HCT116 (cell line): ENCODE results near the gene SMURF1. TPM values are rescaled to one million over a fixed set of nuclear protein-coding genes. Genes with fewer than 3 reads are reported as not detected.

ENCODE experiments used
- ATAC-seq: fragments of 200-7000 bp; cut with Tn5 transposase; 2 replicates; pipeline ENCODE4 v1.9.1; 2020; ENCODE audit warnings: mild to moderate bottlenecking, moderate library complexity
- BruUV-seq: library from RNA; stranded (reverse); fragments of 400-500 nt; replicated peaks from 2 replicates; lab custom pipeline; 2021; lab: Mats Ljungman, UMichigan
- CTCF ChIA-PET: fragments of 300-600 bp; sonication (Branson Sonifier 250); formaldehyde crosslinking; loops from one replicate; lab custom pipeline; 2021; ENCODE audit warnings: antibody characterized with exemption; lab: Charles Lee
- POLR2A ChIA-PET: fragments of 300-600, 350-600 bp; sonication (Branson Sonifier 250); formaldehyde crosslinking; loops from one replicate; lab custom pipeline; 2021; ENCODE audit warnings: antibody characterized with exemption; lab: Charles Lee
- RAD21 ChIA-PET, 2 experiments: fragments of 300-600 bp; sonication (Branson Sonifier 250); formaldehyde crosslinking; loops; one replicate each; lab custom pipeline; 2023; ENCODE audit warnings: low total read pairs in 2 of 2; ENCODE audit not compliant: uncharacterized antibody in 2 of 2, unreplicated experiment in 2 of 2, low non-redundant PET in 1 of 2; lab: Charles Lee
- DNase-seq: peaks from one replicate; pipeline ENCODE4 v3.0.0-alpha.2; 2010; ENCODE audit warnings: low read depth, low spot score
- H2AFZ ChIP-seq: fragments of 200-600 bp; shearing (Covaris generic), sonication (generic); 2 replicates; pipeline ENCODE4 v1.6.1; 2017; ENCODE audit warnings: low read depth, mixed run types, mixed read lengths, antibody characterized with exemption, low read length; ENCODE audit not compliant: poor library complexity, severe bottlenecking
- H3K27ac ChIP-seq: 2 replicates; pipeline ENCODE4 v1.5.1; 2012; ENCODE audit warnings: low read depth, low read length
- H3K27me3 ChIP-seq: fragments of 200-600 bp; sonication (generic); 2 replicates; pipeline ENCODE4 v1.6.1; 2016; ENCODE audit warnings: mixed run types, low read length, mixed read lengths; ENCODE audit not compliant: insufficient read depth
- H3K36me3 ChIP-seq, 2 experiments: fragments of 200-500 bp in 1 of 2; fragments of 200-600 bp in 1 of 2; sonication (Bioruptor generic) in 1 of 2; sonication (generic) in 1 of 2; 2 replicates each; pipeline versions ENCODE4 v1.5.1 to v1.6.1; 2014 to 2016; ENCODE audit warnings: low read length in 2 of 2, inconsistent platforms in 1 of 2, mixed read lengths in 1 of 2, mixed run types in 1 of 2; ENCODE audit not compliant: insufficient read depth in 2 of 2, control insufficient read depth in 1 of 2
- H3K4me1 ChIP-seq, 2 experiments: fragments of 200-600 bp in 1 of 2; sonication (generic) in 1 of 2; 2 replicates each; pipeline versions ENCODE4 v1.5.1 to v1.6.1; 2012 to 2017; ENCODE audit warnings: low read length in 2 of 2, inconsistent platforms in 1 of 2, mild to moderate bottlenecking in 1 of 2, mixed read lengths in 1 of 2, mixed run types in 1 of 2, moderate library complexity in 1 of 2; ENCODE audit not compliant: insufficient read depth in 2 of 2, control insufficient read depth in 1 of 2
- H3K4me2 ChIP-seq: fragments of 200-600 bp; sonication (generic); 2 replicates; pipeline ENCODE4 v1.6.1; 2017; ENCODE audit warnings: mixed run types, low read length, mixed read lengths
- H3K4me3 ChIP-seq, 2 experiments: fragments of 200-600 bp in 1 of 2; sonication (generic) in 1 of 2; replicated peaks in 1 of 2; 2 replicates each; pipeline ENCODE4 v1.5.1; 2011 to 2016; ENCODE audit warnings: low read length in 2 of 2, control low read depth in 1 of 2, low read depth in 1 of 2, mild to moderate bottlenecking in 1 of 2, mixed read lengths in 1 of 2, mixed run types in 1 of 2
- H3K79me2 ChIP-seq: fragments of 200-600 bp; sonication (generic); 2 replicates; pipeline ENCODE4 v1.6.1; 2017; ENCODE audit warnings: mild to moderate bottlenecking, mixed run types, low read length, moderate library complexity, mixed read lengths; ENCODE audit not compliant: insufficient read depth
- H3K9ac ChIP-seq: fragments of 200-600 bp; sonication (generic); 2 replicates; pipeline ENCODE4 v1.6.1; 2016; ENCODE audit warnings: low read length, mixed read lengths
- H3K9me2 ChIP-seq: fragments of 200-600 bp; sonication (generic), shearing (Covaris generic); 2 replicates; pipeline ENCODE4 v1.6.1; 2017; ENCODE audit warnings: mixed run types, mild to moderate bottlenecking, moderate library complexity; ENCODE audit not compliant: insufficient read depth
- H3K9me3 ChIP-seq, 2 experiments: fragments of 200-500 bp in 1 of 2; fragments of 200-600 bp in 1 of 2; sonication (Bioruptor generic) in 1 of 2; sonication (generic) in 1 of 2; 2 replicates each; pipeline ENCODE4 v1.6.1; 2014 to 2017; ENCODE audit warnings: low read length in 2 of 2, mixed read lengths in 2 of 2, inconsistent platforms in 1 of 2, low read depth in 1 of 2, mild to moderate bottlenecking in 1 of 2, mixed run types in 1 of 2, moderate library complexity in 1 of 2; ENCODE audit not compliant: control insufficient read depth in 1 of 2, insufficient read depth in 1 of 2
- H4K20me1 ChIP-seq: fragments of 200-600 bp; sonication (generic), shearing (Covaris generic); 2 replicates; pipeline ENCODE4 v1.6.1; 2017; ENCODE audit warnings: mixed run types, mild to moderate bottlenecking, moderate library complexity; ENCODE audit not compliant: insufficient read depth
- CEBPB ChIP-seq: IDR thresholded peaks from 2 replicates; pipeline ENCODE4 v1.6.1; 2012; ENCODE audit warnings: low read depth
- ELF1 ChIP-seq: IDR thresholded peaks from 2 replicates; pipeline ENCODE4 v1.6.1; 2012; ENCODE audit warnings: low read depth, borderline replicate concordance
- EZH2 ChIP-seq: fragments of 200-600 bp; sonication (generic); IDR thresholded peaks from 2 replicates; pipeline ENCODE4 v1.6.1; 2017; ENCODE audit warnings: antibody characterized with exemption, mixed run types
- EZH2phosphoT487 ChIP-seq: fragments of 200-600 bp; IDR thresholded peaks from 2 replicates; pipeline ENCODE4 v1.6.1; 2018; ENCODE audit warnings: antibody characterized with exemption, borderline replicate concordance
- JUND ChIP-seq: IDR thresholded peaks from 2 replicates; pipeline ENCODE4 v1.6.1; 2012
- POLR2A ChIP-seq: IDR thresholded peaks from 2 replicates; pipeline ENCODE4 v1.7.0; 2011; ENCODE audit warnings: borderline replicate concordance; ENCODE audit not compliant: insufficient read depth, insufficient read length; ENCODE audit errors: extremely low read depth
- POLR2AphosphoS5 ChIP-seq: IDR thresholded peaks from 2 replicates; pipeline ENCODE4 v1.6.1; 2011; ENCODE audit warnings: mild to moderate bottlenecking, low read depth, low read length, moderate library complexity
- RAD21 ChIP-seq: IDR thresholded peaks from 2 replicates; pipeline ENCODE4 v1.6.1; 2012; ENCODE audit warnings: low read depth, mild to moderate bottlenecking
- SIN3A ChIP-seq: IDR thresholded peaks from 2 replicates; pipeline ENCODE4 v1.6.1; 2012; ENCODE audit warnings: low read depth
- SP1 ChIP-seq: IDR thresholded peaks from 2 replicates; pipeline ENCODE4 v1.6.1; 2012; ENCODE audit warnings: low read depth
- SRF ChIP-seq: IDR thresholded peaks from 2 replicates; pipeline ENCODE4 v1.6.1; 2012; ENCODE audit warnings: low read depth
- TCF7L2 ChIP-seq: IDR thresholded peaks from 2 replicates; pipeline ENCODE4 v1.7.0; 2011; ENCODE audit warnings: borderline replicate concordance, inconsistent platforms; ENCODE audit not compliant: insufficient read depth, insufficient read length; ENCODE audit errors: extremely low read depth
- YY1 ChIP-seq: IDR thresholded peaks from 2 replicates; pipeline ENCODE4 v1.6.1; 2011; ENCODE audit warnings: low read length, low read depth, moderate library complexity, mild to moderate bottlenecking; ENCODE audit not compliant: insufficient replicate concordance; ENCODE audit errors: extremely low read depth
- ZFX ChIP-seq: fragments of 450-650 bp; IDR thresholded peaks from 2 replicates; pipeline ENCODE4 v1.6.1; 2017
- intact Hi-C: fragments of 100-400 bp; cut with micrococcal nuclease; formaldehyde crosslinking; loops from 2 replicates; pipeline ENCODE4 v1.10.0; 2022
- total RNA-seq: library from RNA; stranded (reverse); gene quantifications from one replicate; pipeline ENCODE4 v1.2.1, GENCODE V29; 2021; ENCODE audit not compliant: unreplicated experiment
- TF ChIP-seq, protein P1 (sequence below): IDR thresholded peaks from 2 replicates; pipeline ENCODE4 v1.6.1; 2012
- TF ChIP-seq, protein P2 (sequence below): IDR thresholded peaks from 2 replicates; pipeline ENCODE4 v1.6.1; 2012
- TF ChIP-seq, protein P3 (sequence below): IDR thresholded peaks from 2 replicates; pipeline ENCODE4 v1.6.1; 2011; ENCODE audit warnings: mild to moderate bottlenecking, low read length, moderate library complexity; ENCODE audit not compliant: insufficient replicate concordance; ENCODE audit errors: extremely low read depth
- TF ChIP-seq, protein P4 (sequence below): IDR thresholded peaks from 2 replicates; pipeline ENCODE4 v1.6.1; 2012; ENCODE audit warnings: low read depth

The SMURF1 gene
- total RNA-seq, 1 experiment from 2014 or later: 24.6 TPM

DNA sequence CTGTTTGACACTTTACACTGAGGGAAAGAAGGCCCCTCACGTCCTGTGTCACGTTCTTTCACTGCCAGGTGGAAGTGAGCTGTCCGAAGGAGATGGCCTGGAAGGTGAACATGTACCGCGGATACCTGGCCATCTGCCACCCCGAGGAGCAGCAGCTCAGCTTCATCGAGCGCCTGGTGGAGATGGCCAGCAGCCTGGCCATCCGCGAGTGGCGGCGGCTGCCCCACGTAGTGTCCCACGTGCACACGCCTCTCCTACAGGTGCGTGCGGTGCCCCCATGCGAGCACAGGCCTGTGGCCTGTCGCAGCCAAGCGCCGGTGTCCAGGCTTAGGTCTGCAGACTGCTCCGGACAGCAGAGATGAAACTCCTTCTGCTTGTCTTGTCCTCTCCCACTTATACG is 162.2 kb downstream of the SMURF1 start:
- intact Hi-C loops: no loop called here
- no peak overlapping the region for H2AFZ ChIP-seq
- no TSS peak for BruUV-seq
- ChIA-PET POLR2A (no interaction called here), CTCF (no interaction called here), RAD21 (no interaction called here)
- no peak overlapping the region for H3K4me3 ChIP-seq
- TF ChIP-seq, protein P1, sequence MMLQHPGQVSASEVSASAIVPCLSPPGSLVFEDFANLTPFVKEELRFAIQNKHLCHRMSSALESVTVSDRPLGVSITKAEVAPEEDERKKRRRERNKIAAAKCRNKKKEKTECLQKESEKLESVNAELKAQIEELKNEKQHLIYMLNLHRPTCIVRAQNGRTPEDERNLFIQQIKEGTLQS: no peak
- TF ChIP-seq YY1: no peak
- TF ChIP-seq POLR2A: no peak
- TF ChIP-seq JUND: no peak
- TF ChIP-seq TCF7L2: no peak
- no peak for TF ChIP-seq CEBPB
- no peak for TF ChIP-seq ELF1
- no peak for TF ChIP-seq POLR2AphosphoS5
- no peak for TF ChIP-seq EZH2
- TF ChIP-seq SIN3A: no peak
- TF ChIP-seq SP1: no peak
- TF ChIP-seq EZH2phosphoT487: no peak
- TF ChIP-seq, protein P2, sequence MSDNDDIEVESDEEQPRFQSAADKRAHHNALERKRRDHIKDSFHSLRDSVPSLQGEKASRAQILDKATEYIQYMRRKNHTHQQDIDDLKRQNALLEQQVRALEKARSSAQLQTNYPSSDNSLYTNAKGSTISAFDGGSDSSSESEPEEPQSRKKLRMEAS: no peak
- no peak for TF ChIP-seq RAD21
- TF ChIP-seq, protein P3, sequence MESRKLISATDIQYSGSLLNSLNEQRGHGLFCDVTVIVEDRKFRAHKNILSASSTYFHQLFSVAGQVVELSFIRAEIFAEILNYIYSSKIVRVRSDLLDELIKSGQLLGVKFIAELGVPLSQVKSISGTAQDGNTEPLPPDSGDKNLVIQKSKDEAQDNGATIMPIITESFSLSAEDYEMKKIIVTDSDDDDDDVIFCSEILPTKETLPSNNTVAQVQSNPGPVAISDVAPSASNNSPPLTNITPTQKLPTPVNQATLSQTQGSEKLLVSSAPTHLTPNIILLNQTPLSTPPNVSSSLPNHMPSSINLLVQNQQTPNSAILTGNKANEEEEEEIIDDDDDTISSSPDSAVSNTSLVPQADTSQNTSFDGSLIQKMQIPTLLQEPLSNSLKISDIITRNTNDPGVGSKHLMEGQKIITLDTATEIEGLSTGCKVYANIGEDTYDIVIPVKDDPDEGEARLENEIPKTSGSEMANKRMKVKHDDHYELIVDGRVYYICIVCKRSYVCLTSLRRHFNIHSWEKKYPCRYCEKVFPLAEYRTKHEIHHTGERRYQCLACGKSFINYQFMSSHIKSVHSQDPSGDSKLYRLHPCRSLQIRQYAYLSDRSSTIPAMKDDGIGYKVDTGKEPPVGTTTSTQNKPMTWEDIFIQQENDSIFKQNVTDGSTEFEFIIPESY: no peak
- TF ChIP-seq SRF: no peak
- TF ChIP-seq ZFX: no peak
- TF ChIP-seq, protein P4, sequence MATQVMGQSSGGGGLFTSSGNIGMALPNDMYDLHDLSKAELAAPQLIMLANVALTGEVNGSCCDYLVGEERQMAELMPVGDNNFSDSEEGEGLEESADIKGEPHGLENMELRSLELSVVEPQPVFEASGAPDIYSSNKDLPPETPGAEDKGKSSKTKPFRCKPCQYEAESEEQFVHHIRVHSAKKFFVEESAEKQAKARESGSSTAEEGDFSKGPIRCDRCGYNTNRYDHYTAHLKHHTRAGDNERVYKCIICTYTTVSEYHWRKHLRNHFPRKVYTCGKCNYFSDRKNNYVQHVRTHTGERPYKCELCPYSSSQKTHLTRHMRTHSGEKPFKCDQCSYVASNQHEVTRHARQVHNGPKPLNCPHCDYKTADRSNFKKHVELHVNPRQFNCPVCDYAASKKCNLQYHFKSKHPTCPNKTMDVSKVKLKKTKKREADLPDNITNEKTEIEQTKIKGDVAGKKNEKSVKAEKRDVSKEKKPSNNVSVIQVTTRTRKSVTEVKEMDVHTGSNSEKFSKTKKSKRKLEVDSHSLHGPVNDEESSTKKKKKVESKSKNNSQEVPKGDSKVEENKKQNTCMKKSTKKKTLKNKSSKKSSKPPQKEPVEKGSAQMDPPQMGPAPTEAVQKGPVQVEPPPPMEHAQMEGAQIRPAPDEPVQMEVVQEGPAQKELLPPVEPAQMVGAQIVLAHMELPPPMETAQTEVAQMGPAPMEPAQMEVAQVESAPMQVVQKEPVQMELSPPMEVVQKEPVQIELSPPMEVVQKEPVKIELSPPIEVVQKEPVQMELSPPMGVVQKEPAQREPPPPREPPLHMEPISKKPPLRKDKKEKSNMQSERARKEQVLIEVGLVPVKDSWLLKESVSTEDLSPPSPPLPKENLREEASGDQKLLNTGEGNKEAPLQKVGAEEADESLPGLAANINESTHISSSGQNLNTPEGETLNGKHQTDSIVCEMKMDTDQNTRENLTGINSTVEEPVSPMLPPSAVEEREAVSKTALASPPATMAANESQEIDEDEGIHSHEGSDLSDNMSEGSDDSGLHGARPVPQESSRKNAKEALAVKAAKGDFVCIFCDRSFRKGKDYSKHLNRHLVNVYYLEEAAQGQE: no peak
- DNase-seq (no peak), ATAC-seq (no peak)
- no peaks in the 10 kb centered on the region for H4K20me1 ChIP-seq
- no peaks in the 10 kb centered on the region for H3K27me3 ChIP-seq
- no peaks in the 10 kb centered on the region for H3K4me1 ChIP-seq
- no peaks in the 10 kb centered on the region for H3K9me3 ChIP-seq
- no peak overlapping the region for H3K27ac ChIP-seq
- no peak overlapping the region for H3K9ac ChIP-seq
- H3K79me2 ChIP-seq: peaks cover 7% of the 10 kb centered on the region; the same call in 1 of the 2 replicates
- no peak overlapping the region for H3K4me2 ChIP-seq
- H3K9me2 ChIP-seq: no peaks in the 10 kb centered on the region
- peaks cover 60 to 78% of the 10 kb centered on the region in 2 experiments for H3K36me3 ChIP-seq
